Activated CD4-positive, alpha-beta T cell treated with anti-CD3 and anti-CD28 coated beads for 1 hour (primary cell): ENCODE results near the gene SCIN.

Source experiments
- DNase-seq: peaks from one replicate; pipeline ENCODE4 v3.0.0-alpha.2; 2020

The SCIN gene

GRCh38 chr7:12569673-12570072 lies 847 bp upstream of the SCIN start:
- no peak for DNase-seq

GRCh38 chr7:12570168-12570533 lies 369 bp upstream of the SCIN start:
- DNase-seq = no peak

GRCh38 chr7:12571691-12572090 lies 1.2 kb downstream of the SCIN start:
- no peak for DNase-seq

- DNase-seq = no peak
Measured at GRCh38 chr7:12572941-12573575, 2.5 kb downstream of the SCIN start.

GRCh38 chr7:12573885-12574284 lies 3.4 kb downstream of the SCIN start:
- DNase-seq = no peak

- no peak for DNase-seq
Measured at GRCh38 chr7:12578930-12579640, 8.6 kb downstream of the SCIN start.

- DNase-seq = no peak
Measured at GRCh38 chr7:12581897-12582296, 11.4 kb downstream of the SCIN start.

GRCh38 chr7:12582362-12582761 lies 11.8 kb downstream of the SCIN start:
- DNase-seq = no peak

GRCh38 chr7:12583176-12583575 lies 12.7 kb downstream of the SCIN start:
- DNase-seq = no peak

- no peak for DNase-seq
Measured at GRCh38 chr7:12583922-12584321, 13.4 kb downstream of the SCIN start.

- no peak for DNase-seq
Measured at GRCh38 chr7:12584930-12585329, 14.4 kb downstream of the SCIN start.

- DNase-seq = no peak
Measured at GRCh38 chr7:12586271-12586670, 15.8 kb downstream of the SCIN start.

GRCh38 chr7:12588259-12588904 lies 17.9 kb downstream of the SCIN start:
- DNase-seq = no peak

GRCh38 chr7:12590559-12590958 lies 20.0 kb downstream of the SCIN start:
- no peak for DNase-seq

- DNase-seq = no peak
Measured at GRCh38 chr7:12594122-12594897, 23.8 kb downstream of the SCIN start.

GRCh38 chr7:12595148-12595547 lies 24.6 kb downstream of the SCIN start:
- no peak for DNase-seq

- DNase-seq = no peak
Measured at GRCh38 chr7:12596225-12596790, 25.8 kb downstream of the SCIN start.

- no peak for DNase-seq
Measured at GRCh38 chr7:12601302-12601869, 30.9 kb downstream of the SCIN start.

- no peak for DNase-seq
Measured at GRCh38 chr7:12607134-12607533, 36.6 kb downstream of the SCIN start.

- DNase-seq = no peak
Measured at GRCh38 chr7:12609561-12609960, 39.0 kb downstream of the SCIN start.

- no peak for DNase-seq
Measured at GRCh38 chr7:12610899-12611298, 40.4 kb downstream of the SCIN start.

- no peak for DNase-seq
Measured at GRCh38 chr7:12612622-12613021, 42.1 kb downstream of the SCIN start.
